ENCODE measurements around the gene GRID1.
"Not testable (repeated sequence)": the region's sequence is repeated elsewhere in the genome, so short reads cannot be mapped to it uniquely, and the experiment has no call there.

The GRID1 gene

GRCh38 chr10:85995791-85996190 lies 370.8 kb downstream of the GRID1 start:
- DNase-seq (ENCODE audit: low spot score): peak; percentile 12

- no peak for DNase-seq (ENCODE audit: low spot score)
These were observed 372.6 kb downstream of the GRID1 start for GRCh38 chr10:85993840-85994507.

GRCh38 chr10:85993140-85993539 lies 373.5 kb downstream of the GRID1 start:
- no peak for DNase-seq (ENCODE audit: low spot score)

GRCh38 chr10:85992324-85992723 lies 374.3 kb downstream of the GRID1 start:
- DNase-seq (ENCODE audit: low spot score): no peak

GRCh38 chr10:85986777-85987176 lies 379.8 kb downstream of the GRID1 start:
- no peak for DNase-seq (ENCODE audit: low spot score)

- DNase-seq (ENCODE audit: low spot score): no peak
These were observed 383.5 kb downstream of the GRID1 start for GRCh38 chr10:85983051-85983450.

- DNase-seq (ENCODE audit: low spot score): no peak
These were observed 387.0 kb downstream of the GRID1 start for GRCh38 chr10:85979598-85979997.

GRCh38 chr10:85978566-85979358 lies 387.8 kb downstream of the GRID1 start:
- no peak for DNase-seq (ENCODE audit: low spot score)

GRCh38 chr10:85977642-85978041 lies 389.0 kb downstream of the GRID1 start:
- no peak for DNase-seq (ENCODE audit: low spot score)

GRCh38 chr10:85976267-85976793 lies 390.3 kb downstream of the GRID1 start:
- no peak for DNase-seq (ENCODE audit: low spot score)

GRCh38 chr10:85971494-85971893 lies 395.1 kb downstream of the GRID1 start:
- DNase-seq (ENCODE audit: low spot score): no peak

GRCh38 chr10:85967594-85967993 lies 399.0 kb downstream of the GRID1 start:
- no peak for DNase-seq (ENCODE audit: low spot score)

- no peak for DNase-seq (ENCODE audit: low spot score)
These were observed 405.0 kb downstream of the GRID1 start for GRCh38 chr10:85961479-85962067.

GRCh38 chr10:85961073-85961472 lies 405.5 kb downstream of the GRID1 start:
- no peak for DNase-seq (ENCODE audit: low spot score)

GRCh38 chr10:85959239-85959638 lies 407.4 kb downstream of the GRID1 start:
- no peak for DNase-seq (ENCODE audit: low spot score)

- DNase-seq (ENCODE audit: low spot score): no peak
These were observed 415.7 kb downstream of the GRID1 start for GRCh38 chr10:85950921-85951320.

GRCh38 chr10:85946713-85947326 lies 419.8 kb downstream of the GRID1 start:
- no peak for DNase-seq (ENCODE audit: low spot score)

GRCh38 chr10:85936161-85936560 lies 430.4 kb downstream of the GRID1 start:
- no peak for DNase-seq (ENCODE audit: low spot score)

- no peak for DNase-seq (ENCODE audit: low spot score)
These were observed 432.0 kb downstream of the GRID1 start for GRCh38 chr10:85934586-85934985.

GRCh38 chr10:85929993-85930392 lies 436.6 kb downstream of the GRID1 start:
- not testable (repeated sequence) for DNase-seq (ENCODE audit: low spot score)

GRCh38 chr10:85927952-85928665 lies 438.5 kb downstream of the GRID1 start:
- DNase-seq (ENCODE audit: low spot score): no peak

GRCh38 chr10:85926986-85927385 lies 439.6 kb downstream of the GRID1 start:
- no peak for DNase-seq (ENCODE audit: low spot score)

Measured in AG08396 (cell line).